Body of pancreas (tissue), 4 donors: ENCODE measurements around the gene PANK3.
"Not testable (repeated sequence)": the region's sequence is repeated elsewhere in the genome, so short reads cannot be mapped to it uniquely, and the experiment has no call there.

Experiments
- CTCF ChIP-seq, 7 experiments: fragments of 450-650 bp in 4 of 7; fragments of 200-600 bp in 3 of 7; sonication (generic) in 3 of 7; IDR thresholded peaks; one replicate each; pipeline ENCODE4 v1.5.1; 2016 to 2019; ENCODE audit warnings: antibody characterized with exemption in 7 of 7
- POLR2A ChIP-seq, 3 donors: fragments of 450-650 bp; IDR thresholded peaks; one replicate each; pipeline ENCODE4 v1.6.1; 2016; ENCODE audit warnings: antibody characterized with exemption in 3 of 3, mild to moderate bottlenecking in 2 of 3

GRCh38 chr5:168580814-168581469 is 1.8 kb upstream of the PANK3 start:
- not testable (repeated sequence) for TF ChIP-seq CTCF, POLR2A (IDR thresholded peaks at IDR 0.05)
